RPMI7951 (cell line): ENCODE data around the gene RTP5. TPM values are rescaled to one million over a fixed set of nuclear protein-coding genes. Genes with fewer than 3 reads are reported as not detected.
A peak's percentile ranks its signal among the peaks of the same experiment; 100 is the strongest.
"Not testable (repeated sequence)": the region's sequence is repeated elsewhere in the genome, so short reads cannot be mapped to it uniquely, and the experiment has no call there.

Experiments used
- DNase-seq: peaks from one replicate; pipeline ENCODE4 v3.0.0-alpha.2; 2012; ENCODE audit warnings: low read depth
- total RNA-seq: library from RNA; depleted of rRNA; stranded (reverse); fragments of >200 nt; shearing (Covaris generic); gene quantifications from 2 replicates; pipeline ENCODE4 v1.2.3, GENCODE V29; 2014; rRNA removed

RTP5 gene
- total RNA-seq, result not detected in 2 replicates

- no peak for DNase-seq
Measured at GRCh38 chr2:241869087-241869961, at the start of gene RTP5. Gene RTP5 (plus strand): TSS chr2:241869729. CDS start chr2:241869757, 28 bp downstream.

- not testable (repeated sequence) for DNase-seq
Measured at GRCh38 chr2:241819947-241820624, 49.4 kb upstream of the RTP5 start.

- DNase-seq, result no peak
Measured at GRCh38 chr2:241820625-241821384, 48.7 kb upstream of the RTP5 start.

GRCh38 chr2:241821460-241822263 lies 47.9 kb upstream of the RTP5 start:
- no peak for DNase-seq

DNA sequence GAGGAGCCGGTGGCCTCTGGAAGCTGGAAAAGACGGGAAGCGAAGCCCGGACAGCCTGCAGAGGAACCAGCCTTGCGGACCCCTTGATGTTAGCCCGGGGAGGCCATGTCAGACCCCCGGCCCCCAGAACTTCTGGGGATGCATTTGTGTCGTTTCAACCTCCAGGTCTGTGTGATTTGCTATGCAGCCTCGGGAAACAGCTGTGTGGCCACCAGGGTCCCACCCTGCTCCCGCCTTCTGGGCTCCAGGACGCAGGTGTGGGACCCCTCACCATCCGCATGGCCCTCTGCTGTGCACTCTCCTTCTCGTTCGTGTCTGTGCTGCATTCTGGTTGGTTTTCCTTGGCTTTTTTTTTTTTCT lies 47.3 kb upstream of the RTP5 start:
- DNase-seq, result no peak

GRCh38 chr2:241823531-241824437 lies 45.7 kb upstream of the RTP5 start:
- DNase-seq, result not testable (repeated sequence)

DNA sequence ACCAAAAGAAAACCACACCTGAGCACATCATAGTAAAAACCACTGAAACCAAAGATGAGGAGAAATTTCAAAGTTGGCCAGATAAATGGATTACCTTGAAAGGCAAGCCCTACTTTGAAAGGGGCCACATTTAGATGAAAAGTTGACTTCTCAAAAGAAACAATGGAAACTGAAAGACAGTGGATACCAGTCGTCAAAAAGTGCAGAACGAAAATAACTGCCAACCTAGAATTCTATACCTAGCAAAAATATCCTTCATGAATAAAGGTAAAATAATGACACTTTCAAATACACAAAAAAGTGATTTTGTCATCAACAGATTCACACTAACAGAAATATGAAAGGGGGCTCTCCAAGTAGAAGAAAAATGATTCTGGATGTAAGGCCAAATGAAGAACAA lies 42.1 kb upstream of the RTP5 start:
- no peak for DNase-seq

- DNase-seq, result peak; percentile 49
Measured at GRCh38 chr2:241833101-241833663, 36.3 kb upstream of the RTP5 start.

DNA sequence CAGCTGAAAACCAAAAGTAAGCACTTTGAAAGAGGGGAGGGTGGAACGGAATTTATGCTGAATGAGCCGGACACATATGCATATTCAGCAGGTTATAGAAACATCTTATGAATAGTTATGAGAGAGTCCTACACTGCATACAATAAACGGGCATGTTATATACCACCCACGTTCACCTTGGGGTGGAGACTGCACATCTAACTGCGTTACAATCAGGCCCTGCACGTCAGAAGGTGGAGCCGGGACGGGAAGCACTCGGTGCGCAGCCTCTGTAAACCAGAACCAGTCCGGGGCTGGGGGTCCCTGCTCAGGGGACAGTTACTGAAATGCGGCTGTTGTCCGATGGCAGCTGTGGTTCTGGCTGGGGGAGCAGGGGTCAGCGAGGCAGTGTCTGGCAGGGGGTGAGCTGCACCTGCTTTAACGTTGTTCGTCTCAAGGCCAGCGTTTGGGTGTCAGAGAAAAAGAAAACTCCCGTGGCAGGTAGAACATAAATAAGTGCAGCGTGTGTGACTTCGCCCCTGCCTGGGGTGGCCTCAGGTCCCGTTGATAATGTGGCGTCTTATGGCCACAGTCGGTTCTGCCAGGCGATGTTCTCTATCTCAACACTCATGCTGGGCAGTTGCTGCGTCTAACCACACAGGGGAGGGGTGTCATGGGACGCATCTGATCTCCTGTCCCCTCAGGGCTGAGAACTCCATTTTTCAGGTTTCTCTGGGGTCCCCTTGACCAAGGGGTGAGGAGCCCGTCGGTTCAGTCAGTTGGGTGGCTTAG lies 35.6 kb upstream of the RTP5 start:
- not testable (repeated sequence) for DNase-seq

- no peak for DNase-seq
Measured at GRCh38 chr2:241834527-241835210, 34.9 kb upstream of the RTP5 start.

DNA sequence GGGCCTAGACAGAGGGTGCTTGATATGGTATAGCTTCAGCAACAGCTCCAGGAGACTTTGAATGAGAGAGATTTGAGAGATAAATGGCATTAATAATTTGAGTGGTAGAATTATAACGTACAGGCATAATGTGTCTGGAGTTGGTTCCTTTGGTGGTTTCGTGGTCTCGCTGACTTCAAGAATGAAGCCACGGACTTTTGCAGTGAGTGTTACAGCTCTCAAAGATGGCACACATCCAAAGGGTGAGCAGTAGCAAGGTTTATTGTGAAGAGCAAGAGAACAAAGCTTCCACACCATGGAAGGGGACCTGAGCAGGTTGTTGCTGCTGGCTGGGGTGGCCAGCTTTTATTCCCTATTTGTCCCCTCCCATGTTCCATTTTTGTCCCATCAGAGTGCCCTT lies 33.9 kb upstream of the RTP5 start:
- DNase-seq, result peak; percentile 29

DNA sequence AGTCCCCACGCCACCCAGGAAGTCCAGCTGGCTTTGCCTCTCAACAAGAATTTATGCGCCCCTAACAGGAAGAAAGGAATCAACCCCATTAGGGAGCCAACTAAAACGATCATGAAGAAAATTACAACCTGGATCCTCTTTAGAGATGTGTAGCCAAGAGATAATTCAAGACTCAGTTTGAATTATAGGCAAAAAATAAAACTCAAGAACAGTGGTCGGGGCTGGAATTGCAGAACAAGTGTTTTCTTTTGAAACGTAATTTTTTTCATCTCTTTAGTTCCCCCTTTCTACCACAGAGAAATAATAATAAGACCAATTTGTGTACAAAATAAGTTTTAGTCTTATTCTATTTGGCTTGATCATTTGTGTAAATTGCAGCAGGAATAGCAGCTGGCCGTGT lies 33.2 kb upstream of the RTP5 start:
- DNase-seq, result no peak

- DNase-seq, result no peak
Measured at GRCh38 chr2:241837197-241837965, 32.1 kb upstream of the RTP5 start.

- DNase-seq, result no peak
Measured at GRCh38 chr2:241841181-241842066, 28.1 kb upstream of the RTP5 start.

- no peak for DNase-seq
Measured at GRCh38 chr2:241842067-241842415, 27.5 kb upstream of the RTP5 start.

DNA sequence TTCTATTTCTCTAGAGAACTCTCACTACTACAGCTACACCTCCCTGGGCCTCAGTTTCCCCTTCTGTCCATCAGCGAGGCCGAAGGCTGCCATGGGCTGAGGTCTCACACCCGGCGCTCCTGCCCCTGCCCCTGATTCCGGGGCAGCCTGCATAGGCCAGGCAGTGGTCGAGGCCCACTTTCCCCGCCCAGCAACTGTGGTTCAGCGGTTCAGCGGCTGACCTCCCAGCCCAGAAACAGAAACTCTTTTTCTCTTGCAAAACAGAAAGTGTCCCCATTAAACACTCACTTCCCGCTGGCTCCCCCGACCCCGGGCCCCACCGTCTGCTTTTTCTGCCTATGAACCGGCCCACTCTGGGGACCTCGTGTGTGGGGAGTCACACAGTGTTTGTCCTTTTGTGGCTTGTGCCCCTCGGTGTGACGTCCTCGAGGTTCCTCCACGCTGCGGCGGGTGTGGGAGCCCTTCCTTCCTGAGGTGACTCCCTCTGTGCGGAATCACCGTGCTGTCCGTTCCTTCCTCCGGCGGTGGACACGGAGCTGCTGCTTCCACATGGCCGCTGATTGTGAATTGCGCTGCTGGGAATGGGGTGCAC lies 26.8 kb upstream of the RTP5 start:
- DNase-seq, result no peak
